ENCODE data around the gene RPL39L.
"Not testable (repeated sequence)": the region's sequence is repeated elsewhere in the genome, so short reads cannot be mapped to it uniquely, and the experiment has no call there.

Gene RPL39L

GRCh38 chr3:187139126-187139894 lies at the start of gene RPL39L:
TSS of gene RPL39L (minus strand) at chr3:187139496. CDS start at chr3:187121300, 18,196 bp downstream.
- peak in 54 of 56 donors; percentile 20 to 86 (median 66) for DNase-seq

DNA sequence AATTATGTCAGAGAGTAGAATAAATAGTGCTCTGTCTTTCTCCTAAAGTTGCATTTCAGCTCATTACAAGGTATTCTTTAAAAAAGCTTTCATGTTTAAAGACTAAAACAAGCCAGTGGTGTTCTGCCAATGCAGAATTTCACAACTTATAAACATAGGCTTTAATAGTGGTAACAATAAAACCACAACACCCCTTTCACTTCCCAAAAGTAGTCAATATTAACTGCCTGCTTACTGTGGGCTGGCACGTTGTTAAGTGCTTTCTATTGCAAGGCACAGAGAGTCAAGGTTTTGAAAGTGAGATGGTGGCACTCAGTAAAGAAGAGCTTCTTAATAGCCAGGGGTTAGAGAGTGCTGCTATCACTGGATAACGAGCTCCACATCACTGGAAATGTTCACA lies 49.6 kb upstream of the RPL39L start:
- DNase-seq, result no peak

DNA sequence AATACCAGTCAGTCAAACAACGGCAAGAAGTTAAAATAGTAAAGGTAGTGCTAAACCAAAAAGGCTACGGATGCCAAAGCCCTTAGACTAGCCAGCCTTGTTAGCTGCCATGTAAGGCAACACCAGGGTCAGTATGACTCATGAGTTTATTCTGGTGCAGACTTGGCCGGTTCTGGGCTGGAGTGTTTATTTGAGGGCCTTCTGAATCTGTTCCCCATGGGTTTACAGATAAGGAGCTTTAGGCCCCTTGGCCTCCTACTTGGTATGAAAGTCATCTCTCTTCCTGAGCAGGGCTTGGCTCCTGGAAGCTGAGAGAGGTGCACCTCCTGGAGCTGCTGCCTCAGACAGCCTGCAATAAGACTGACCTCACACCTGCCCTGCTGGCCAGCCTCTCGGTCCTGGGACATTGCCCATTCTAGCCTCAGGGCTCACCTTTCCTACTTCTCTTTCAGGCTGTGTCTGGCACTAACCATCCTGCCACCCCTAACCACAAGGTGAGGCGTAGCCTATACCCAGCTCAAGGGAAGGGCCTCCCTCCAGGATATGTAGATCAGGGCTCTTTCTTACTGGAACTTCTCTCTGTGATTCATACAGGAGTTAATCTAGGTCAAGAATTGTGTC lies 47.6 kb upstream of the RPL39L start:
- no peak for DNase-seq

- no peak for DNase-seq
These were observed 47.1 kb upstream of the RPL39L start for GRCh38 chr3:187186375-187186774.

GRCh38 chr3:187185759-187186158 lies 46.5 kb upstream of the RPL39L start:
- no peak for DNase-seq

- DNase-seq, result no peak
These were observed 44.6 kb upstream of the RPL39L start for GRCh38 chr3:187183903-187184302.

GRCh38 chr3:187183210-187183862 lies 44.0 kb upstream of the RPL39L start:
- DNase-seq, result no peak

- no peak for DNase-seq
These were observed 42.3 kb upstream of the RPL39L start for GRCh38 chr3:187181454-187182170.

DNA sequence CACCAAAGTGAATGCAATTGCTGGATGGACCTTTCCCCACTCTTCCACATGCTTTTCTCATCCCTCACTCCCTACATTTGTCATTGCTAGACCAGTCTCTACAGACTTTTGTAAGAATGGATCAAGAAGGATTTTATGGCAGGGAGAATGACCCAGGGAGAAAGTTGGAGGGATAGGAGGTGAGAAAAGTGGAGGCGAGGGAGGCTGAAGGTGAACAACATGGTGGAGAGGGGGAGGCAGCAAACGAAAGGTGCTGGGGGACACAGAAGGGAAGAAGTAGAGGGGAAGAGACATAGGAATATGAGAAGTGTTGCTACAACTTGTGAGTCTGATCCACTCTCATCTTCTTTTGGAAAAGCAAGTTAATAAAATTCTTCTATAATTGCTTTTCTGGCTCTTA lies 33.6 kb upstream of the RPL39L start:
- DNase-seq, result no peak

GRCh38 chr3:187170911-187171310 lies 31.6 kb upstream of the RPL39L start:
- not testable (repeated sequence) for DNase-seq

DNA sequence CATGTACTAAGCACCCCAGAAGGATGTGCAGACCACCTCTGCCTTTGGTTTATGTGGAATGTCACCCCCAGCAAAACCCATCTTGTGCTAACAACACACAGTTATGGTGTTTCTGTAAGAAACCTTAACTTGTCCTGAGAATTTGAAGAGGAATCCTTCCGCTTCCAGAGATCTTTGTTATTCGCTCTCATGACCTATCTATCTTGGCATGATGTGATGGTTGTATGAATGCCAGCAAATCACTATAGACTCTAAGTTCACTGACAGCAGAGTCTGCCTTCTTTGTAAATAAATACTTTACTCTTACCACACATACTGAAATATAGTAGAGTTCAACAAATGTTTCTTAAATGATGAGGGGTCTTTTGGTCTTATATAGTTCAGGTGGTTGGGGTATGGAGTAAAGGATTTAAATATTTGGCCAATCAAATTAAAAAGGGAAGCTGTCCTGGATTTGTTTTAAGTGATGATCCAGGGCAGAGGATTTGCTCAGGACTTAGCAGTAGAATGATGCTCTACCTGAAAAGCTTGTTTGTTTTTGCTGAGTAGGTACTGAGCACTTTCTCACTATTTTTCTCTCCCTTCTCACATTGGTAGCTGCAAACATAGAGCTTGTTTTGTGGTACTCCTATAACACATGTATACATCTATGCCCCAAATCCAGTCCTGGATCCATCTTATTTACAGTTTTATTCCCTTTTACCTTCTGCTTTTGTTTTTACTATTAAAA lies 30.1 kb upstream of the RPL39L start:
- DNase-seq, result no peak

DNA sequence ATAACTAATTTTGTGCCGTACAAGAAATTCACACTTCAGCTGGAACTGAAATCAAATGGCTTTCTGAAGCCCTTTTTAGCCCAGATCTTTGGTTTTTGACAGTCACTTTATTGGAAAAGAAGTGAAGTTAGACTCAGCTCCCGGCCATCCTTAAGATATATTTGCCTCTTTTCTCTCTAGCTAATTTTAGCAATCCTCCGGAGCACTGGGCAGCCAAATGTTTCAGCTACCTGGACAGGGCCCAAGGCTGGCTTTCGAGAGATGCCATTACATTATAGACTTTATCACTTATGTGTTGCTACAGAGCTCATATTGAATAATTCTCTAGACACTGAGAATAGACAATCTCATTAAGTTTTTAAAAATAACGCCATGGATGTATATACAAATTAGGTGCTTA lies 28.5 kb upstream of the RPL39L start:
- DNase-seq, result no peak

GRCh38 chr3:187166750-187167149 lies 27.5 kb upstream of the RPL39L start:
- no peak for DNase-seq

DNA sequence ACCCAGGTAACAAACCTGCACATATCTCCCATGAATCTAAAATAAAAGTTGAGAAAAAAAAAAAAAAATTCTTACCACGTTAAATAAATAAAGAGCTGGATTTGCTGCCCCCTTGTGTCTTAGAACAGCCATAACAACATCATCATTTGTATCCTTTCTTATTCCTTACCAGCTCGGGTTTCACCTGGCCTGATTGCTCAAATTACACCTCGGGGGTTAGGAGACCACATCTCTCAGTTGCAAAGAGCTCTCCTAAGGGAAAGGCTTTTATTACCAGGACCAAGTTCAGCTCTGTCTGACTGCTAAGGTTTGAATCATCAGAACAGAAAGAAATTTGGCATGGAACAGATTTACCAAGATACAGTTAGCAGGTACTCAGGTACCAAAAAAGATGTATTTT lies 25.8 kb upstream of the RPL39L start:
- DNase-seq, result peak in 3 of 56 donors; percentile 3 to 26 (median 11)

DNA sequence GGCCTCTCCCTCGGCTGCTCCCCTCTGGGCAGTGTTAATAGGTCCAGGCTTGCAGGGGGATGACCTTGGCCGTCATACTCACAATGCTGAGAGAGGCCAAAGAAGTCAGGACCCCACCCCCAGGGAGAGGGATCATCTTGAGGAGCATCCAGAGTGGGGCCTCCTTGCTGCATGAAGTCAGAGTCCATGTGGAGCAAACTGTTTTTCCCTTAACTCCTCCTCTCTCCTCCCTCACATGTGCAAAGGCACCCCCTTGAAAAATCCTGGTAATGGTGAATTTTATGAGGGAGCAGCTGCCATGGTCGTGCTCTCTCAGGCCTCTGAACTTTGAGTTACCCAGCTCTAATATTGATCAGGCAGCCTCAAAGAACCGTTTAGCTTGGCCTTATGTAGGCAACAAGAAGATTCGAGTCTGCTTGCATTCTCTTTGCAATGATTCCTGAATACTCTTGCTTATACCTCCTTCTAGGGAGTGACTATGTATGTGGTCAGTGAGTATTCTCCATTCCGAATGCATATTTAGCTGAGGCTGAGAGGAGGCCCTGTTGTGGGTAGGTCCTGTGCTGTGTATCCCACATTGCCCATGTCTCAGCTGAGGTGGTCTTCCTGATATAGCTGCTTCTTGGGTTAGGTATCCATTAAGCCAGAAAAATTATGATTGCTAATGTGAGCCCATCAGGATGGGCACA lies 23.1 kb upstream of the RPL39L start:
- no peak for DNase-seq

DNA sequence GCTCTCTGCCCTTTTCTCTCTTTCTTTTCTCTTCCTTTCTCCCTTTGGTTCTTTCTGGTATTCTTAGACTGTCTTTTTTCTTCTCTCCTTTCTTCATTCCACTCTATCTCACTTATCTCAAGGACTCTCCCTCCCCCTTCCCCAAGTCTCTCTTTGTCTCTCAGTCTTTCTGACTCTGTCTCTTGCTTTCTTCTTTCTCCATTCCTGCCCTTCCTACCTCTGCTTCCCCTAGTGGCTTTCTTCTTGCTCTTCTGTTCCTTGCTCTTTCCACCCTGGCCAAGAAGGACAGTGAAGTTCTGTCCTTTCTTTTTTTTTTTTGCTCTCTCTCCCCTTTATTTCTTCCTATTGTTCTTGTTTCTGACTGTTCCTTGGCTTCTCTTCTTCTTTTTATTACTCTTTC lies 22.3 kb upstream of the RPL39L start:
- DNase-seq, result no peak

DNA sequence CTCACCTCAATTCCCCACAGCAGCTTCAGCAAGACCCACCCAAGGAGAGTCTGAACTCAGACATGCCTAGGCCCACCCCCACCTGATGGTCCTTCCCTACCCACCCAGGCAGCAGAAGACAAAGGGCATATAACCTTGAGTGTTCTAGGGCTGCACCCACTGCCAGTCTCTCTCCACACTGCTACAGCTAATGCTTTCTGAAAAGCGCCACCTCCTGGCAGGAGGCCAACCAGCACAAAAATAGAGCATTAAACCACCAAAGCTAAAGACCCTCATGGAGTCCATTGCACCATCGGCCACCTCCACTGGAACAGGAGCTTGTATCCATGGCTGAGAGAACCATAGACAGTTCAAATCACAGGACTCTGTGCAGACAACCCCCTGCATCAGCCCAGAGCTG lies 11.3 kb upstream of the RPL39L start:
- no peak for DNase-seq

- no peak for DNase-seq
These were observed 10.9 kb upstream of the RPL39L start for GRCh38 chr3:187150186-187150585.

GRCh38 chr3:187146389-187146788 lies 7.1 kb upstream of the RPL39L start:
- no peak for DNase-seq

DNA sequence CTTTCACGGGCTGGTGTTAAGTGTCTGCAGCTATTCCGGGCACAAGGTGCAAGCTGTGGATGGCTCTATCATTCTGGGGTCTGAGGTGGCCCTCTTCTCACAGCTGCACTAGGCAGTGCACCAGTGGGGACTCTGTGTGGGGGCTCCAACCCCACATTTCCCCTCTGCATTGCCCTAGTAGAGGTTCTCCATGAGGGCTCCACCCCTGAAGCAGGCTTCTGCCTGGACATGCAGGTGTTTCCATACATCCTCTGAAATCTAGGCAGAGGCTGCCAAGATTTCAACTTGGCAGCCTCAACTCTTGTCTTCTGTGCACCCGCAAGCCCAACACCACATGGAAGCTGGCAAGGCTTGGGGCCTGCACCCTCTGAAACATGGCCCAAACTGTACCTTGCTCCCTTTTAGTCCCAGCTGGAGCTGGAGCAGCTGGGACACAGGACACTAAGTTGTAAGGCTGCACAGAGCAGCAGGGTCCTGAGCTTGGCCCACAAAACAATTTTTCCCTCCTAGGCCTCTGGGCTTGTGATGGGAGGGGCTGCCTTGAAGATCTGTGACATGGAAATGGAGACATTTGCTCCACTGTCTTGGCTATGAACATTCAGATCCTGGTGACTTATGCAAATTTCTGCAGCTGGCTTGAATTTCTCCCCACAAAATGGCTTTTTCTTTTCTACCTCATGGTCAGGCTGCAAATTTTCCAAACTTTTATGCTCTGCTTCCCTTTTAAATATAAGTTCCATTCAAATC lies 6.0 kb upstream of the RPL39L start:
- DNase-seq, result no peak
